Measurements from ENCODE around the gene GPR37L1.

DNA sequence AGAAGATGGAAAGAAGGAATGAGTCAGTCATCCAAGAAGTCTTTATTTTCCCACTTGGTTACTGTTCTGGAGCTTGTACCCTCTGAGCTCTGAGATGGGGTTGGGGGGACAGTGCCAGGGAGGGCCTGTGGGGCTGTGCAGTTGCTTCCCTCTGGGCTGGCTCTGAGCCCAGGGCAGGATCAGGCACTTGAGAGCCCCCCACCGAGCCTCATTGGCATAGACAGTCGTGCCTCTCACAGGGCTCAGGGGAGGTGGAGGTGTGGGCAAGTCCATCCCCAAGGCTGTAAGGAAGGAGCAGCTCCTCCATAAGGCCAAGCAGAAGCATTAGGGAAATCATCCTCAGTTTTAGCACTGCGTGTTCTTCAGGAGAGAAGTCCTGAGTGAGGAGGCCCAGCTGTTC, 24.3 kb downstream of the GPR37L1 start:
- TF ChIP-seq, protein P1, sequence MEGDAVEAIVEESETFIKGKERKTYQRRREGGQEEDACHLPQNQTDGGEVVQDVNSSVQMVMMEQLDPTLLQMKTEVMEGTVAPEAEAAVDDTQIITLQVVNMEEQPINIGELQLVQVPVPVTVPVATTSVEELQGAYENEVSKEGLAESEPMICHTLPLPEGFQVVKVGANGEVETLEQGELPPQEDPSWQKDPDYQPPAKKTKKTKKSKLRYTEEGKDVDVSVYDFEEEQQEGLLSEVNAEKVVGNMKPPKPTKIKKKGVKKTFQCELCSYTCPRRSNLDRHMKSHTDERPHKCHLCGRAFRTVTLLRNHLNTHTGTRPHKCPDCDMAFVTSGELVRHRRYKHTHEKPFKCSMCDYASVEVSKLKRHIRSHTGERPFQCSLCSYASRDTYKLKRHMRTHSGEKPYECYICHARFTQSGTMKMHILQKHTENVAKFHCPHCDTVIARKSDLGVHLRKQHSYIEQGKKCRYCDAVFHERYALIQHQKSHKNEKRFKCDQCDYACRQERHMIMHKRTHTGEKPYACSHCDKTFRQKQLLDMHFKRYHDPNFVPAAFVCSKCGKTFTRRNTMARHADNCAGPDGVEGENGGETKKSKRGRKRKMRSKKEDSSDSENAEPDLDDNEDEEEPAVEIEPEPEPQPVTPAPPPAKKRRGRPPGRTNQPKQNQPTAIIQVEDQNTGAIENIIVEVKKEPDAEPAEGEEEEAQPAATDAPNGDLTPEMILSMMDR (IDR thresholded peaks at IDR 0.05; ENCODE audit: low read depth, low read length), result no peak
- TF ChIP-seq POLR2A (IDR thresholded peaks at IDR 0.05; ENCODE audit: extremely low read depth, insufficient read length), result no peak

All from NB4 (cell line).